SK-N-MC (cell line): Measurements from ENCODE around the gene CFAP141.

Source experiments
- DNase-seq: peaks from one replicate; pipeline ENCODE4 v3.0.0-alpha.2; 2011; ENCODE audit warnings: low read depth, low spot score
- H3K27ac ChIP-seq: fragments of 200-600 bp; sonication (generic); 2 replicates; pipeline ENCODE4 v1.5.1; 2016; ENCODE audit warnings: mixed run types
- H3K36me3 ChIP-seq: fragments of 200-600 bp; sonication (generic); 2 replicates; pipeline ENCODE4 v1.6.1; 2017; ENCODE audit warnings: antibody characterized with exemption, low read length, mixed read lengths; ENCODE audit not compliant: insufficient read depth
- H3K4me3 ChIP-seq: fragments of 200-600 bp; sonication (generic); 2 replicates; pipeline ENCODE4 v1.5.1; 2016
- H3K9ac ChIP-seq: fragments of 200-600 bp; sonication (generic); 2 replicates; pipeline ENCODE4 v1.8.0; 2017; ENCODE audit warnings: mixed run types, mixed read lengths; ENCODE audit not compliant: insufficient read length
- H3K9me3 ChIP-seq: fragments of 200-600 bp; sonication (generic); 2 replicates; pipeline ENCODE4 v1.6.1; 2017; ENCODE audit warnings: low read depth, mild to moderate bottlenecking, antibody characterized with exemption, low read length, moderate library complexity, mixed read lengths
- EZH2 ChIP-seq: fragments of 200-600 bp; sonication (generic); IDR thresholded peaks from one replicate; pipeline ENCODE4 v1.6.1; 2017; ENCODE audit warnings: antibody characterized with exemption
- FOXP2 ChIP-seq: optimal IDR thresholded peaks from 2 replicates; pipeline ENCODE3; 2011; ENCODE audit warnings: mild to moderate bottlenecking, moderate library complexity; ENCODE audit not compliant: insufficient read depth; ENCODE audit errors: extremely low read length, control extremely low read depth
- POLR2AphosphoS5 ChIP-seq: IDR thresholded peaks from 2 replicates; pipeline ENCODE4 v1.6.1; 2012; ENCODE audit warnings: mild to moderate bottlenecking, low read depth, low read length, borderline replicate concordance

The CFAP141 gene

DNA sequence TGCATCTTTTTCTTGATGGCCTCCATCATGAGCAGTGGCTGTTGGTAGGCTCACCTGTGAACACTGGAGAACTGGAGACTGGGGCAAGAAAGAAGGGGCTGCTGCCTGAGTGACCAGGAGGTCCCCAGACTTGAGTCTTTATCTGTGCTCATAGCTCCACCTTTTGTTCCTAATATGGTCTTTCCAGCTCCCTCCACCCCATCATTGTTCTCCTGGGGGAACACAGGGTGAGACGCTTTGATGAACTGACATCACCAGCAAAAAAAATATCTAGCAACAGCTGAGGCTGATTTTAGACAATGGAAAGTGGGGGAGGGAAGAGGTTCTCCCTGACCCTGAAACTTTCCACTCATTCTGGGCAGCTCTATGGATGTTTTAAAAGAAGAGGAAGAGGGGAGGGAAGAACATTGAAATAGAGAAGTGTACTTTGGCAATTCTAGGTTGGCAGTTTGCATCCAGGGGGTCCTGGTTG, 14.1 kb downstream of the CFAP141 start, which contains the start of gene TPM3:
TSS of gene TPM3 (minus strand) at position 111 of the 472 bp plus-strand sequence. CDS start at position 29, 82 bp downstream.
- Histone ChIP-seq H3K36me3 (no peaks in the 10 kb centered on the region), H3K9ac (no peak within 1 kb of the TSS), H3K4me3 (no peak within 1 kb of the TSS), H3K9me3 (no peaks in the 10 kb centered on the region), H3K27ac (no peak within 1 kb of the TSS)
- DNase-seq = no peak
- TF ChIP-seq FOXP2 = no peak
- TF ChIP-seq POLR2AphosphoS5 = no peak
- no peak for TF ChIP-seq EZH2

DNA sequence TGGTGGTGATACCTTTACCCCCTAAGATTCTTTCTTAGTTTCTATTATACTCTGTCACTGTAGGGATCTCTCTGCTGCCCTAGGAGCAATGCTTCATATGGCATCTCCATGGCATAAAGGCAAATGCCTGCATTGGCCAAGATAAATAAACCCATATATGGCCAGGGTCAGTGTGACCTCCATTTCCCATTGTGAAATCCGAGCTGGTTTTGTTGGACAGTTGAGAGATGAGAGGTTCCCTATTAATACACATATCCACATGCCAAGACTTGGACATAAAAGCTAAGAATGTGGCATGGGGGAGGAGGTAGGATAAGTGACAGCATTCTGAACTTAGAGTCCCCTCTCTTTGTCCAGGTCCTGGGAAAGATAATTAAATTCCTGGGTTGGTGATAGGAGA, 15.6 kb downstream of the CFAP141 start:
- Histone ChIP-seq H3K36me3 (no peaks in the 10 kb centered on the region), H3K27ac (no peak overlapping the region), H3K4me3 (no peak overlapping the region), H3K9ac (no peak overlapping the region), H3K9me3 (no peaks in the 10 kb centered on the region)
- DNase-seq = no peak
- TF ChIP-seq FOXP2 = no peak
- no peak for TF ChIP-seq EZH2
- no peak for TF ChIP-seq POLR2AphosphoS5

DNA sequence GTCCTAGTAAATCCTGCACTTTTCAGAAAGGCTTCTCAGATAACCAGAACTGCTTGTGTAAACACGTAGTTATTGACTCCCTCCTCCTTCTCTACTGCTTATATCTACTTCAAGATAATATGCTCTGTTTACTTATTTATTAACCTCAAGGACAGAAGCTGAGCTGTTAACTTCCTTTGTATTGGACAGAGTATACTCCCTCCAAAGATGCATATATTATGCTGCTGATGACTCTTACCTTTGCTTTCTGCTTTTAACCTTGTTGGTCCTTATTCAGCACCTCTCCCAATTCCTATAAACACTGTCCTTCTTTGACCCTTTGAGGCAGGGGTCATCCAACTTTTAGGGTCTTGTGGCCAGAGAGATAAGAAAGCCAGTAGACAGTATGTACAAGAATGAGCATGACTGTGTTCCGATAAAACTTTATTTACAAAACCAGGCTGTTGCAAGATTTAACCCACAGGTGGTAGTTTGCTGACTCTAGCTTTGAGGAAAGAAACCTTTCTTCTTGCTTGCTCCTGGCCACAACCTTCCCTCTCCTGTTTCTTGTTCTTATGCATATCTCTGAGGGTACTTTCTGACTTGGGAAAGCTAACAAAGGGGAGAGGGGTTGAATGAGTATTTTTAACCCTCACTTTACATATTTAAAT, 19.2 kb downstream of the CFAP141 start:
- H3K4me3 ChIP-seq = no peak overlapping the region
- no peak for DNase-seq
- no peaks in the 10 kb centered on the region for H3K36me3 ChIP-seq
- no peak overlapping the region for H3K27ac ChIP-seq
- no peak for TF ChIP-seq EZH2
- TF ChIP-seq POLR2AphosphoS5 = no peak
- no peak for TF ChIP-seq FOXP2
- H3K9me3 ChIP-seq = no peaks in the 10 kb centered on the region
- H3K9ac ChIP-seq = no peak overlapping the region

DNA sequence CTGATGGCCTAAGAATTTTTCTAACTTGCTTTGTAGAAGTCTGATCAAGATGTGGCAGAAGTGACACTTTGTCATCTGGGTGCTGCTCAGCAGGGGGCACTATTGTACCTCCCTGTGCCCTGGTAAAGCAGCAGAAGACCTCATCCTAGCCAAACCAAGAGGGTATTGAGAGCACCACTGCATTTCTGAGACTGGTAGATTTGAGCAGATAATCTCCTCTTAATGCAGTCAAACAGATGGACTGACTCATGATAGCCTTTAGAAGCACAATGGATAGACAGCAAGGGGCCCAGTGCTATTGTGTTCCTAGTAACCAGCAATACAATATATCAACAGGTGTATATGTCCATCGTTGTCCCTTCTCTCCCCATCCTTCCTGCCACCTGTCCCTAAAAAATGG, 20.0 kb downstream of the CFAP141 start:
- H3K27ac ChIP-seq = no peak overlapping the region
- DNase-seq = no peak
- no peak overlapping the region for H3K4me3 ChIP-seq
- H3K36me3 ChIP-seq = no peaks in the 10 kb centered on the region
- no peak overlapping the region for H3K9ac ChIP-seq
- no peaks in the 10 kb centered on the region for H3K9me3 ChIP-seq
- no peak for TF ChIP-seq EZH2
- TF ChIP-seq FOXP2 = no peak
- no peak for TF ChIP-seq POLR2AphosphoS5

DNA sequence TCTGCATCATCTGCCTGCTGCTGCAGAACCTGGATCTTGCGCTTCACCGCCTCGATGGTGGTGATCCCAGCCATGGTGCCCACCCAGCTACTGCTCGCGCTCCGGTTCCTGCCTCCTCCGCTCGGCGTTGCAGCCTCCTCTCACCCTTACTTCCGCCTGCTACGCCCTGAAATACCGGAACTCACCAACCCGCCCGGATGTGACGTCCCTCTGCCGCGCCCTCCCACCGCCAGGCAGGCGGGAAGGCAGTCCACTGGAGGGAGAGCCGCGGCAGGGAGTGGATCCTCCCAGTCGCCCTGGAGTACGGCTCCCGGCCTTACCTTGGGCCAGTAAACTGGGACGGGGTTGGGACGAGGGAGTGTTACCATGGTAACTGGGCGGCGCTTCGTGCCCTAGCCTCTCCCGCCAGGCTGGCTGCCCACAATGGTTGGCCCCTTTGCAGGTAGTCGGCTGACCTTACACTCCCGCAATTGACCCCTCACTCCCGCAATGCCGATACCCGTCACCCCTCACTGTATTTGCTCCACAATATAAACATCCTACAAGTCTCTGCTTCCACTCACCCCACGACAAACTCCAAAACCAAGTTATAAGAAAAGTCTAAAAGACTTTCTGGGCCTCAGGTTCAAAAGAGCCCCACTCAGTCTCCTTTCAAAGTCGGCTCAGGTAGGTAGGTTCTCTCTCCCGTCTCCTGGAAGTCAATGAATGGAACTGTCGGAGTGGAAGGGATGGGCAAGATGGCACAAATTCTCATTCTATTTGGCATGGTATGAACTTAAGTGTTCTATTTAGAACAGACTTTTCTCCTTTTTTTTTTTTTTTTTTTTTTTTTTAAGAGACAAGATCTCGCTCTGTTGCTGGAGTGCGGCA, 22.9 kb downstream of the CFAP141 start:
- H3K4me3 ChIP-seq = peak overlapping the region; percentile 92
- no peak for DNase-seq
- H3K27ac ChIP-seq = peak overlapping the region; percentile 83
- TF ChIP-seq POLR2AphosphoS5 (peak; percentile 95), FOXP2 (peak; percentile 50), EZH2 (no peak)
- 0 out of 2 replicates have a peak, but pooled peaks cover 10% of the 10 kb centered on the region for H3K36me3 ChIP-seq
- no peaks in the 10 kb centered on the region for H3K9me3 ChIP-seq
- H3K9ac ChIP-seq = peak overlapping the region; percentile 91

DNA sequence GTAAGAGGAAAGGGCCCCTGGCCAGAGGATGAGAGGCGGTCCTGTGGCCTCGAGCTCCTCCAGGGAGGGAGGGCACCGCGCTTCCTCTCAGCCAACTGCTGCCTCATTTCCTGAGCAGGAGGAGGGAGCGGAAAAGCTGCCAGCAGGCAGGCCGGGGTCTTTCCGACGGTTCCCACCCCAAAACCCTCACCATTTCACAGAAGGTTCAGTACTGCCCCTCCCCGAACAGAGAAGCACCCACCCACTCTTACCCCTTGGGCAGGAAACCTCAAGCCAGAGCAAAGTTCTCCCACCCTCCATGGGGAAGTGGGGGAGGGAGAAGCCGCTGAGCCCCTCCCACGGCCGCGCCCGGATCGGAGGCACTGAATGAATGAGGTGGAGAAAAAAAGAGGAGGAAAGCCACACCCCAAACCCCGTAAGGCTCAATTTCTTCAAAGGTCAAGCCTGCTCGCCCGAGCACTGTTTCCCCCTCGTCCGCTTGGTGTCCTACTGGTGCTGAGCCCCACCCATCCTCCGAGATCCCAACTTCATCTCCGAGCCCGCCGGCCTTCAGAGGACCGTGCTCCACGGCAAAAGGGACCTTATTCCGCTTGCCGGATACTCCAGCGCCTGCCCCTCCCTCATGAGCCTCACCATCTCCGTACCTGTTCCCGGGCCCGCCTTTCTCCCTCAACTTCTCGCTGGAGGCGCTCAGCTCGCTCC, 23.6 kb downstream of the CFAP141 start:
- H3K9ac ChIP-seq = peak overlapping the region; percentile 91
- 0 out of 2 replicates have a peak, but pooled peaks cover 10% of the 10 kb centered on the region for H3K36me3 ChIP-seq
- H3K9me3 ChIP-seq = no peaks in the 10 kb centered on the region
- H3K4me3 ChIP-seq = peak overlapping the region; percentile 92
- DNase-seq = no peak
- peak overlapping the region; percentile 72; the same call in 1 of the 2 replicates for H3K27ac ChIP-seq
- TF ChIP-seq FOXP2 (no peak), EZH2 (no peak), POLR2AphosphoS5 (no peak)

DNA sequence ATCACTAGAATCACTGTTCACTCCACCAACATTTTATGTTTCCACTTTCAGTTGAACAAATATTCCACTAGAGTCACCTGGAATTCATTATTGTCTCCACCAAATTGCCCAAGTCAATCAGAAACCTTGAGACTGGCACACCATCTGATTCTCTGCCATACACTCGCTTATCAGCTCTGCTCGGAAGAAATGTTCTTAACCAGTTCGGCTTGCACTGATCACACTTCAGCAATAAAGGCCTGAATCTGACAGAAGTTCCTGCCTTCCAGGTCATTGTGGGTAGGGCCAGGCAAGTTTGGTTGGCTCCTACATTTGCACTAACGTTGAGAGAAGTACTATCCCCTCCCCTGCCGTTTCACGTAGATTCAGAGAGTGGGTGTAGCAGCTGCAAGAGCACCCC, 24.2 kb downstream of the CFAP141 start:
- Histone ChIP-seq H3K4me3 (peak overlapping the region; percentile 92), H3K36me3 (0 out of 2 replicates have a peak, but pooled peaks cover 10% of the 10 kb centered on the region), H3K9ac (peak overlapping the region; percentile 91), H3K27ac (peak overlapping the region; percentile 72; the same call in 1 of the 2 replicates), H3K9me3 (no peaks in the 10 kb centered on the region)
- TF ChIP-seq FOXP2 (no peak), EZH2 (no peak), POLR2AphosphoS5 (no peak)
- DNase-seq = no peak
